ENCODE measurements around the gene RTF2.
A peak's percentile ranks its signal among the peaks of the same experiment; 100 is the strongest.

Gene RTF2

DNA sequence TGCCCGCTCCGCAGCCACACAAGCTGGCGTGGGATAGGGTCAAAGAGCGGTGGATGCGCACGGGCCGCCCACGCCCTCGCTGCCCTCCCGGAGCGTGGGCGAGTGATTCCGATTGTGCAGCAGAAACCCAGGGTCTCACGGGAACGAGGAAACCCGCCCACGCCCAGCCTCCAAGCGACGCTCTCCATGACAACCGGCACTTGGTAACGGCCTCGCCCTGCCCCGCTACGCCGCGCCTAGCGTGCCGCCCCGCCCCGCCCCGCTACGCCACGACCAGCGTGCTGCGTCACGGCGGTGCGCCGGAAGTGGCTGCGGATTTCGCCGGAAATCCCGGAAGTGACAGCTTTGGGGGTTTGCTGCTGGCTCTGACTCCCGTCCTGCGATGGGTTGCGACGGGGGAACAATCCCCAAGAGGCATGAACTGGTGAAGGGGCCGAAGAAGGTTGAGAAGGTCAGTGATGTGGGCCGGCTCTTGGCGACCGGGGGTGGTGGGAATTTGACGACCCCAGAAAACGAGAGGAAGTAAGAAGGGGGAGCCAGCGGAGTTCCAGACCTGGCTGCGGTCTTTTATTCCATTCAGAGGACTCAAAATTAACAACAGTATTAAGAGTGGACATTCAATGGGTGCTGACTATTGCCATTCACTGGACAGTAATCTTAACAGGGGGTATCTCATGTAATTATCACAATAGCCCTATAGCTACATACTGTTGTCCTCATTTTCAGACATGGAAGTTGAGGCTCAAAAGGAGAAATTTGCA, at the start of gene RTF2:
Gene RTF2 (plus strand): TSS at position 312 of the 761 bp plus-strand sequence. CDS start 71 bp downstream, at position 383.
- peak; percentile 51 to 97 (median 91) for DNase-seq

- DNase-seq: no peak
Measured at GRCh38 chr20:56420028-56420427, 48.4 kb upstream of the RTF2 start.

- DNase-seq: no peak
Measured at GRCh38 chr20:56420940-56421688, 47.3 kb upstream of the RTF2 start.

DNA sequence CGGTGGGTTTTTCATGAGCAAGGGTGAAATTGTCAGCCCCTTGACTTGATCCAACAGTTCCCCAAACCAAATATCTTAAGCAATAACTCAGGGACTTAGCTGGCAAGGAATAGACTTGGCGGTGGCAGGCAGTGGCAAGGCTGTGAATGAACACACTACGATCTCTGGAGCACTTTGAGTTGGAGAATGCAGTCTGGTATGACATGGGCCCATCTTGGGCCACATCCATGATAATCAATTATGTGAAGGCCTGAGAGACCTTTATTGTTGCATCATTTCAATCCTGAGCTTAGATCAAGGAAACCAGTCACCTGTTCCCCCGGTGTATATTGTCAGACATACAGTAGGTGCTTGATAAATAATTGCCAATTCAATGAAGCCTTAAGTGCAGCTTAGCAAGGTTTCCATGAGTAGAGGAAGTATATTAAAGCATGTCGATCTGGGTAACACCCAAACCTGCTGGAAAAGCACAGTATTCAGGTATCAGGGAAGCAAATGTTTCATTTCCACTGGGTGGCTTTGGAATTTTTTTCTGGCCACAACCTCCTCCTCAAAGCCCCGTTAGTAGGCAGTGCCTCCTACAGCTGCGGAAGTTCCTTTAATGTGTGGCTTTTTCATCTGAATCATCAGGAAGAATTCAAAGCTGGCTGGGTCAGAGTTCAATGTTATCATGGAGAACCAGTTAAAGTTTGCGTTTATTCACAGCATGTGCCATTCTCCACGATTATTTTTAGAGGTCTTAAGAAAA, 46.2 kb upstream of the RTF2 start:
- DNase-seq: peak in 1 of 56 donors; percentile 11

- no peak for DNase-seq
Measured at GRCh38 chr20:56422824-56423189, 45.6 kb upstream of the RTF2 start.

DNA sequence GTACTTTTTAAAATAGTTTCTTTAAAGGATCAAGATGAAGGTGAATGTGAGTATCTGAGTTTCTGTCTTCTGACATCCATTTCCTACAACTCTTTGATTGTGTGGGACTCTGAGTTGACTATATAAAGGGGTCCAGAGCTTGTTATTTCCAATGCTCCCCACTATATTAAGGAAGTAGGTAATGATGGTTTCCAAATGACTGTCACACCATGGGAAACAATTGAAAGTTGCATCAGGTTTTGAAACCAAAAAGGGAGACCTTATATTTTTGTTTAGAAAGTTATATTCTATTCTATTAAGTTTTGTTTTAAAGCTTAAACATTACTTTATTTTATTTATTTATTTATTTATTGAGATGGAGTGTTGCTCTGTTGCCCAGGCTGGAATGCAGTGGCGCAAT, 45.2 kb upstream of the RTF2 start:
- no peak for DNase-seq

DNA sequence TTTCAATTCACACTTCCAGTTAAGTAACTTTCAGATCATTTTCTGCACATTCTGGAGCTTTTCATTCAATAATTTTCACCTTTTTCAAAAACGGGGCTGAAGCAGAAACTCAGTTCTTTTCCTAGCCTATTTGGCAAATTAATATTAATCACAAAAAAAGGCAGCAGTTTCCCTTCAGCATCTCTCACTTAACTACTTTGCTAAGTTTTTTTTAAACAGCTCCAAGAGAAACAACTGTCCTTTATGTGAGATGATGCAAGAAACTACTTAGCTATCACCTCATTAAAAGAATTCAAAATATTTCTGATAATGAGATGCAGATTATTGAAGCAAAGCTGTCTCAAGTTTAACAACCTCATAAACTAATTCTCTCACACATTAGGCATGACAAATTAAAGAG, 44.5 kb upstream of the RTF2 start:
- DNase-seq: no peak

GRCh38 chr20:56424931-56425330, 43.5 kb upstream of the RTF2 start:
- DNase-seq: no peak

GRCh38 chr20:56426026-56426425, 42.4 kb upstream of the RTF2 start:
- no peak for DNase-seq

DNA sequence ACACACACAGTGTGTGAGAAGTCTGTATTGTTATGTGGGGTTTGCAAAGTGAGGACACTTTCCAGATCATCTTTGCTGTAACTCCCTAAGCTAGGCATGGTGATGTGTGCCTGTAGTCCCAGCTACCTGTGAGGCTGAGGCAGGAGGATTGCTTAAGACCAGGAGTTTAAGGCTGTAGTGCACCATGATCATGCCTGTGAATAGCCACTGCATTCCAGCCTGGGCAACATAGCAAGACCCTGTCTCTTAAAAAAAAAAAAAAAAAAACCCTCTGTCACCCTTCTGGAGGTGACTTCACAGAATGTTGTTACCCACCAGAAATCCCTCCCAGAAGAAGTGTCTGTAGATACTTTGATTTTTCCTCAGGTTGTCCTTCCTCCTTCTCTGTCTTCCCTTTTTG, 41.5 kb upstream of the RTF2 start:
- no peak for DNase-seq

DNA sequence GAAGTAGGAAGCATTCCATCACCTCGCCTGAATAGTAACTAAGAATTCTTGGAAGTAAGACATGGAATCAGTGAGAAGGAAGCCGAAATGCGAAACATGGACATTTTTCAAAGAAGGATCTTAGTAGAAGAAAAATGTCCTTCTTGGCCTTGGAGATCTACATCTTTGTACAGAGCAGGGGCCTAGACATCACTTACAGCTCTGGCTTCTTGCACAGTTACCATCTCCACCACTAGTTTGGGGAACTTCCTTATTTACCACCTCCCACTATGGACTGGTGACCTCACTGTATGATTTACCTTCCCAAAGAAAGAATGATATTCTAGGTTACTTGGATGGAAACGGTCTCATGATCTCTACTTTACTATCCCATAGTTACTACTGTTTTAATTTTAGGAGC, 40.6 kb upstream of the RTF2 start:
- no peak for DNase-seq

DNA sequence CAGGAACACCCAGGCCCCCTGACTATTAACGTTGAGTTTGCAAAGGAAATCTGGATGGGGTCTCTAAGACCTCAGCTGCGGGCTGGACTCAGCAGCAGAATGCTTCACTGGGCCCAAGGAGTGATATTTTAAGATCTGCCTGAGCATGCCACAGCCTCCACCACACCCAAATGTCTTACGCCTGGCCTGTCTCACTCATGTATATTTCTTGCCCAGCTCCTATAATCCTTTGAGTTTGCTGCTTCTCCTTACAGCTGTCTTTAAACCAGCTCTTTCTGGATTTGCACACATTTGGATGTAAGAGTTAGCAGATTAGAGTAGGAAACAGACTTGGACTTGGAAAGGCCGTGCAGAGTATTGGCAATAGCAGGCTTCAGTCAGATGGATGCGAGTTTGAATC, 40.0 kb upstream of the RTF2 start:
- no peak for DNase-seq

GRCh38 chr20:56428881-56429280, 39.5 kb upstream of the RTF2 start:
- DNase-seq: no peak

- no peak for DNase-seq
Measured at GRCh38 chr20:56429502-56429901, 38.9 kb upstream of the RTF2 start.

DNA sequence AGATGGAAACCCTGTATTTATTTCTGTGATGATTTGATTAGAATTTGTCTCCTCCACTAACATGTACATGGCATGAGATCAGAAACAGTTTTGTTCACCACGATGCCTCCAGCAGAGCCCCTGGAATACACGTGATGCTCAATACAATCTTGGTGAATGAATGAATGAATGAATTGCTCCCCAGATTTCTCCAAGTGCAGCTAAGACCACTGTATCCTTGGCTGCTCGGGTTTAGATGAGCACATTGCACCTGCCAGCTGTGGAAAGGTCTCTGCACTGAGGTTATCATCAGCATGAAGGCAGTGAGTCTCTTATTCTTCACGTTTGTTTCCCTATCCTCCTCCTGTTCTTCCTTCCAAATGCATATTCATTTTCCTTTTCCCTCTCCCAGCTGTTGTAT, 38.5 kb upstream of the RTF2 start:
- no peak for DNase-seq

DNA sequence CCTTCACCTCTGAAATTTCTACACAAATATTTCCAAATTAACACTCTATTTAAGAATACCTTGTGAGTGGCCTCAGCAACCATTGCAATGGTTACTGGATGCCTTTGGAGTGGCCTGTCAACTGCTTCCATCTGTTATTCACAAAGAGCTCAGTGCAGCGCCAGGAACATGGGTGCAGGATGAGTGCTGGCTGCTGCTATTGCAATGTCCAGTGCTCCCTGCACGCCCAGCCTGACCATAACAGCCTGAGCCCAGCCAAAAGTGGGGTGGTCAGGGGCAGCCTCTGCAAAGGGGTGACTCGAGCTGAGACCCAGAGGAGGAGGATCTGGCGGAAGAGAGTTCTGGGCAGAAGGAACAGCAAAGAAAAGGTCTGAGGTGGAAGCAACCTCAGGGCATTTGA, 38.0 kb upstream of the RTF2 start:
- DNase-seq: no peak

- no peak for DNase-seq
Measured at GRCh38 chr20:56430957-56431356, 37.5 kb upstream of the RTF2 start.

- DNase-seq: no peak
Measured at GRCh38 chr20:56431471-56431870, 37.0 kb upstream of the RTF2 start.

- DNase-seq: no peak
Measured at GRCh38 chr20:56433221-56433879, 35.1 kb upstream of the RTF2 start.

DNA sequence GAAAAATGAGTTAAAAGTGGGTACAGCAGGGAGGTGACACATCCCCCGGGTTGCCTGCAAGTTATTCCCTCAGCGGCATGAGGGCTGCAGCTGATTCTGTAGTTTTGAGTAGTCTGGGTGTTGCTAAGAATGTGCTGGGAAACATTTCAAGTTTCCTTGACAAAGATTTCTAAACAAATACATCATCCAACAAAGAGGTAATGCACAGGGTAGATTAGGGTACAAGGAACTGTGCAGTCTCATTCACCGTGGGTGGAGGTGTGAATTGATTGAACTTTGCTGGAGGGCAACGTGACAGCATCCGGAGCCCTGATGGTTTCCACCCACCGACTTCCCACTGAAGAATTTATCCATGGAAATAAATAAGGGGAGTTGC, 34.6 kb upstream of the RTF2 start:
- no peak for DNase-seq

- no peak for DNase-seq
Measured at GRCh38 chr20:56437196-56437960, 31.0 kb upstream of the RTF2 start.
